ENCODE data around the gene GABRG3.

Gene GABRG3

GRCh38 chr15:27324886-27325615 is 354.1 kb downstream of the GABRG3 start:
- no peak overlapping the region for H3K27ac ChIP-seq (ENCODE audit: insufficient read depth, low read length, poor library complexity, severe bottlenecking)
- H3K9me3 ChIP-seq (ENCODE audit: control insufficient read depth, low read length): no peaks in the 10 kb centered on the region
- no peak overlapping the region for H3K4me3 ChIP-seq (ENCODE audit: insufficient read depth, low read depth, low read length, poor library complexity, severe bottlenecking)
- H3K36me3 ChIP-seq (ENCODE audit: control insufficient read depth, insufficient read depth, low read length): no peaks in the 10 kb centered on the region
- H3K4me1 ChIP-seq (ENCODE audit: control insufficient read depth, insufficient read depth, low read length, poor library complexity, severe bottlenecking): no peaks in the 10 kb centered on the region
- DNase-seq: no peak
- no peaks in the 10 kb centered on the region for H3K27me3 ChIP-seq (replicated peaks; ENCODE audit: control insufficient read depth, insufficient read depth, low read length, poor library complexity, severe bottlenecking)

GRCh38 chr15:27327467-27328025 is 356.6 kb downstream of the GABRG3 start:
- Histone ChIP-seq H3K4me3 (ENCODE audit: insufficient read depth, low read depth, low read length, poor library complexity, severe bottlenecking) (no peak overlapping the region), H3K36me3 (ENCODE audit: control insufficient read depth, insufficient read depth, low read length) (no peaks in the 10 kb centered on the region), H3K4me1 (ENCODE audit: control insufficient read depth, insufficient read depth, low read length, poor library complexity, severe bottlenecking) (no peaks in the 10 kb centered on the region), H3K27me3 (replicated peaks; ENCODE audit: control insufficient read depth, insufficient read depth, low read length, poor library complexity, severe bottlenecking) (no peaks in the 10 kb centered on the region), H3K9me3 (ENCODE audit: control insufficient read depth, low read length) (no peaks in the 10 kb centered on the region), H3K27ac (ENCODE audit: insufficient read depth, low read length, poor library complexity, severe bottlenecking) (no peak overlapping the region)
- DNase-seq: no peak

GRCh38 chr15:27328186-27328585 is 357.2 kb downstream of the GABRG3 start:
- no peaks in the 10 kb centered on the region for H3K9me3 ChIP-seq (ENCODE audit: control insufficient read depth, low read length)
- H3K4me3 ChIP-seq (ENCODE audit: insufficient read depth, low read depth, low read length, poor library complexity, severe bottlenecking): no peak overlapping the region
- DNase-seq: no peak
- H3K27me3 ChIP-seq (replicated peaks; ENCODE audit: control insufficient read depth, insufficient read depth, low read length, poor library complexity, severe bottlenecking): no peaks in the 10 kb centered on the region
- H3K36me3 ChIP-seq (ENCODE audit: control insufficient read depth, insufficient read depth, low read length): no peaks in the 10 kb centered on the region
- H3K27ac ChIP-seq (ENCODE audit: insufficient read depth, low read length, poor library complexity, severe bottlenecking): no peak overlapping the region
- H3K4me1 ChIP-seq (ENCODE audit: control insufficient read depth, insufficient read depth, low read length, poor library complexity, severe bottlenecking): no peaks in the 10 kb centered on the region

GRCh38 chr15:27328608-27329007 is 357.6 kb downstream of the GABRG3 start:
- Histone ChIP-seq H3K27me3 (replicated peaks; ENCODE audit: control insufficient read depth, insufficient read depth, low read length, poor library complexity, severe bottlenecking) (no peaks in the 10 kb centered on the region), H3K4me1 (ENCODE audit: control insufficient read depth, insufficient read depth, low read length, poor library complexity, severe bottlenecking) (no peaks in the 10 kb centered on the region), H3K27ac (ENCODE audit: insufficient read depth, low read length, poor library complexity, severe bottlenecking) (no peak overlapping the region), H3K9me3 (ENCODE audit: control insufficient read depth, low read length) (no peaks in the 10 kb centered on the region), H3K4me3 (ENCODE audit: insufficient read depth, low read depth, low read length, poor library complexity, severe bottlenecking) (no peak overlapping the region), H3K36me3 (ENCODE audit: control insufficient read depth, insufficient read depth, low read length) (no peaks in the 10 kb centered on the region)
- no peak for DNase-seq

GRCh38 chr15:27330326-27330725 is 359.3 kb downstream of the GABRG3 start:
- Histone ChIP-seq H3K4me1 (ENCODE audit: control insufficient read depth, insufficient read depth, low read length, poor library complexity, severe bottlenecking) (no peaks in the 10 kb centered on the region), H3K36me3 (ENCODE audit: control insufficient read depth, insufficient read depth, low read length) (no peaks in the 10 kb centered on the region), H3K27me3 (replicated peaks; ENCODE audit: control insufficient read depth, insufficient read depth, low read length, poor library complexity, severe bottlenecking) (no peaks in the 10 kb centered on the region), H3K4me3 (ENCODE audit: insufficient read depth, low read depth, low read length, poor library complexity, severe bottlenecking) (no peak overlapping the region), H3K9me3 (ENCODE audit: control insufficient read depth, low read length) (no peaks in the 10 kb centered on the region), H3K27ac (ENCODE audit: insufficient read depth, low read length, poor library complexity, severe bottlenecking) (no peak overlapping the region)
- DNase-seq: no peak

- peaks cover 3% of the 10 kb centered on the region for H3K27me3 ChIP-seq (replicated peaks; ENCODE audit: control insufficient read depth, insufficient read depth, low read length, poor library complexity, severe bottlenecking)
- no peak overlapping the region for H3K27ac ChIP-seq (ENCODE audit: insufficient read depth, low read length, poor library complexity, severe bottlenecking)
- H3K9me3 ChIP-seq (ENCODE audit: control insufficient read depth, low read length): no peaks in the 10 kb centered on the region
- DNase-seq: no peak
- H3K36me3 ChIP-seq (ENCODE audit: control insufficient read depth, insufficient read depth, low read length): no peaks in the 10 kb centered on the region
- no peaks in the 10 kb centered on the region for H3K4me1 ChIP-seq (ENCODE audit: control insufficient read depth, insufficient read depth, low read length, poor library complexity, severe bottlenecking)
- no peak overlapping the region for H3K4me3 ChIP-seq (ENCODE audit: insufficient read depth, low read depth, low read length, poor library complexity, severe bottlenecking)
Observed at GRCh38 chr15:27336676-27337075, 365.7 kb downstream of the GABRG3 start.

- H3K9me3 ChIP-seq (ENCODE audit: control insufficient read depth, low read length): peaks cover 3% of the 10 kb centered on the region
- no peak overlapping the region for H3K4me3 ChIP-seq (ENCODE audit: insufficient read depth, low read depth, low read length, poor library complexity, severe bottlenecking)
- peaks cover 3% of the 10 kb centered on the region for H3K27me3 ChIP-seq (replicated peaks; ENCODE audit: control insufficient read depth, insufficient read depth, low read length, poor library complexity, severe bottlenecking)
- no peaks in the 10 kb centered on the region for H3K4me1 ChIP-seq (ENCODE audit: control insufficient read depth, insufficient read depth, low read length, poor library complexity, severe bottlenecking)
- DNase-seq: no peak
- H3K36me3 ChIP-seq (ENCODE audit: control insufficient read depth, insufficient read depth, low read length): no peaks in the 10 kb centered on the region
- H3K27ac ChIP-seq (ENCODE audit: insufficient read depth, low read length, poor library complexity, severe bottlenecking): no peak overlapping the region
Observed at GRCh38 chr15:27339138-27339537, 368.2 kb downstream of the GABRG3 start.

GRCh38 chr15:27341780-27342343 is 370.9 kb downstream of the GABRG3 start:
- H3K36me3 ChIP-seq (ENCODE audit: control insufficient read depth, insufficient read depth, low read length): no peaks in the 10 kb centered on the region
- H3K9me3 ChIP-seq (ENCODE audit: control insufficient read depth, low read length): peaks cover 3% of the 10 kb centered on the region
- H3K27ac ChIP-seq (ENCODE audit: insufficient read depth, low read length, poor library complexity, severe bottlenecking): no peak overlapping the region
- H3K4me1 ChIP-seq (ENCODE audit: control insufficient read depth, insufficient read depth, low read length, poor library complexity, severe bottlenecking): no peaks in the 10 kb centered on the region
- no peaks in the 10 kb centered on the region for H3K27me3 ChIP-seq (replicated peaks; ENCODE audit: control insufficient read depth, insufficient read depth, low read length, poor library complexity, severe bottlenecking)
- DNase-seq: no peak
- no peak overlapping the region for H3K4me3 ChIP-seq (ENCODE audit: insufficient read depth, low read depth, low read length, poor library complexity, severe bottlenecking)

- H3K27me3 ChIP-seq (replicated peaks; ENCODE audit: control insufficient read depth, insufficient read depth, low read length, poor library complexity, severe bottlenecking): no peaks in the 10 kb centered on the region
- H3K9me3 ChIP-seq (ENCODE audit: control insufficient read depth, low read length): peaks cover 3% of the 10 kb centered on the region
- H3K27ac ChIP-seq (ENCODE audit: insufficient read depth, low read length, poor library complexity, severe bottlenecking): no peak overlapping the region
- H3K36me3 ChIP-seq (ENCODE audit: control insufficient read depth, insufficient read depth, low read length): no peaks in the 10 kb centered on the region
- no peaks in the 10 kb centered on the region for H3K4me1 ChIP-seq (ENCODE audit: control insufficient read depth, insufficient read depth, low read length, poor library complexity, severe bottlenecking)
- DNase-seq: no peak
- H3K4me3 ChIP-seq (ENCODE audit: insufficient read depth, low read depth, low read length, poor library complexity, severe bottlenecking): no peak overlapping the region
Observed at GRCh38 chr15:27342991-27343390, 372.0 kb downstream of the GABRG3 start.

- no peaks in the 10 kb centered on the region for H3K36me3 ChIP-seq (ENCODE audit: control insufficient read depth, insufficient read depth, low read length)
Observed at GRCh38 chr15:27352136-27352535, 381.2 kb downstream of the GABRG3 start.

More at GRCh38 chr15:27352136-27352535, 381.2 kb downstream of the GABRG3 start:
- Histone ChIP-seq H3K9me3 (ENCODE audit: control insufficient read depth, low read length) (no peaks in the 10 kb centered on the region), H3K4me3 (ENCODE audit: insufficient read depth, low read depth, low read length, poor library complexity, severe bottlenecking) (no peak overlapping the region), H3K27me3 (replicated peaks; ENCODE audit: control insufficient read depth, insufficient read depth, low read length, poor library complexity, severe bottlenecking) (no peaks in the 10 kb centered on the region), H3K27ac (ENCODE audit: insufficient read depth, low read length, poor library complexity, severe bottlenecking) (no peak overlapping the region), H3K4me1 (ENCODE audit: control insufficient read depth, insufficient read depth, low read length, poor library complexity, severe bottlenecking) (no peaks in the 10 kb centered on the region)
- no peak for DNase-seq
